ENCODE results near the gene RFC3. TPM values are rescaled to one million over a fixed set of nuclear protein-coding genes. Genes with fewer than 3 reads are reported as not detected.

Gene RFC3
- total RNA-seq, 4 donors from 2014 or later, result 11.8 to 14.9 (median 14.2) TPM

- whole genome bisulfite sequencing, 2 donors, result 57 to 62% methylated on average over 11 of the region's 11 CpGs
- Histone ChIP-seq H3K27ac (no peak overlapping the region), H3K4me1 (no peaks in the 10 kb centered on the region), H3K9me3 (peaks cover 0 to 2% (median 0%) of the 10 kb centered on the region in 4 donors), H3K4me3 (no peak overlapping the region), H3K27me3 (no peaks in the 10 kb centered on the region), H3K36me3 (peaks cover 0 to 7% (median 0%) of the 10 kb centered on the region in 3 donors)
- DNase-seq (ENCODE audit: low spot score in 2 of 2), result no peak
- TF ChIP-seq CTCF (IDR thresholded peaks at IDR 0.05), result no peak
- no peak for TF ChIP-seq POLR2A (IDR thresholded peaks at IDR 0.05)
- no peak for TF ChIP-seq EP300 (IDR thresholded peaks at IDR 0.05)
These were observed 66.7 kb downstream of the RFC3 start for GRCh38 chr13:33884531-33885220.

Small RNAs within 50 kb of the gene (small RNA-seq; reads per million reads assigned to genes)
- gene RNU5A-4P, result not detected
